GM19025 (cell line): ENCODE data around the gene ANKH.
"Not testable (repeated sequence)": the region's sequence is repeated elsewhere in the genome, so short reads cannot be mapped to it uniquely, and the experiment has no call there.

Experiments used
- ATAC-seq: cut with Tn5 transposase; IDR thresholded peaks from one replicate; pipeline ENCODE4 v1.9.1; 2021; ENCODE audit warnings: mild to moderate bottlenecking, low read depth, moderate library complexity; ENCODE audit not compliant: unreplicated experiment

ANKH gene

DNA sequence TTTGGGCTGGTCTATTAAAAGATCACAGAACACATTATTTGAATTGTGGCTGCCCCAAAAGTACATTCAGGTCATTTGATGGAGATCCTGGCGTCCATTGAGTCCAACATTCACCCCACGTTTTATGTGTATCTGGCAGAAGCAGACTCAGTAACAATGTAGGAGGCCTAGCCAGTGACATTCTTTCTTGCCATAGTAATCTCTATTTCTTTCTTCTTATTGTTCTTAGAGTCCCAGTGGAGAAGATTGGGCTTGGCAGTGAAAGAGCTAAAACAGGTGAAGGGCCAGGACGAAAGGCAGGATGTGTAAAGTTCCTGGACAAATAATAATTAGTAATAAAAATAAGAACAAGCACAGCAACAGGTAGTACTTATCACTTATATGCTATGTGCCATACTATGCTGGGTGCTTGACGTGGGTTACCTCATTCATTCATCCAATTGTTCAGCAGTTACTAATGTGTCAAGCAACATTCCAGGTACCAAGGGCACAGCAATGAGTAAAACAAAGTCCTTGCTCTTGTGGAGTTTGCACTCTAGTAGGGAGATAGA lies 12.6 kb upstream of the ANKH start:
- no peak for ATAC-seq

DNA sequence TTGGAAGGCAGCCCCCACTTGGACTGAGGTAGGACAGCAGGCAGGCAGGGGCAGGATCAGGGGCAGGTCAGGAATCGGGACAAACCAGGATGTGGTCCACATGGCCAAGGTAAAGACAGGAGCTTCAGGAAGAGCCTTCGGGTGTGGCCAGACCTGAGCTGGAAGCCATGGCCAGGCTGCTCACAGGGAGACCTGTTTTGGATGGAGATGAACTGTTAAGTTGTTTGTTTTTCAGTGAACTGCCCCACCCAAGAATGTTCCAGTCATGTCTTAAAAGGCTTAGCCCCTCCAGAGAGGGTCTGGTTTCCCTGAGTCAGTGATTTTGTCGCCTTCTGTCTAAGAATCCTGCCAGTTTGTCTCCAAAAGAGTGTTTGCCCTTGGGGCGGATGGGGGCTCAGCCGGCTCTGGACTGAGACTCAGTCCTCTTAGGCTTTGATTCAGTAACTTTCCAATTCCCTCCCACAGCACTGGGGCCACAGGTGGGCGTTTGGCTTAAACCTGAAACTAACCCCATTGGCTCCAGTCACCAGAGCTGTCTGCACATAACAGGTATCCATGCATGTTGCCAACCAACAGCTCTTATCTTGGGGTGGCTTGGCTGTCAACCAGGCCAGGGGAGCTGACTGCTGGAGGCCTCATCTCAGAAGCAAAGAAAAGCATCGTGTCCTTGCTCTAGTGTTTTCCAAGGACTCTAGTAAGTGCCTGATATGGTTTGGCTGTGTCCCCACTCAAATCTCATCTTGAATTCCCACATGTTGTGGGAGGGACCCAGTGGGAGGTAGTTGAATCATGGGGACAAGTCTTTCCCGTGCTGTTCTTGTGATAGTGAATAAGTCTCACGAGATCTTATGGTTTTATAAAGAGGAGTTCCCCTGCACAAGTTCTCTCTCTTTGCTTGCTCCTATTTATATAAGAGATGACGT lies 11.3 kb upstream of the ANKH start:
- ATAC-seq: no peak

DNA sequence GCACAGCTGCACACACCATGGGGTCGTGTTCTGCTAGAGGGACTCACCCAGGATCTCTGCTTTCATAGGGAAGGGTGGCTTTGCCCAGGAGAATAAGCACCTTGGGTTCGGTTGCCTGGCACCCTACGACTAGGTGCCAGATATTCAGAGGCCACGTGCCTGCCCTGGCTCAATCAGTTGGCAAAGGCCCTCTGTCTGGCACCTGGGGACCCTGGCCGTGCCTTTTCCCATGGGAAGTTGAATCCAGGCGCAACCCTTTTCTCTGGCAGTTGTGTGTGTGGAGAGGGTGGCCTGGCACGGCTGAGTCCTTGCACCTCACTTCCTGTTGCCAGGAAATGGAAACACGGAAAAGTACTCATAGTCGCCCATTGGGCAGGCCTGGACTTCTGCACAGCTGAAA lies 10.2 kb upstream of the ANKH start:
- no peak for ATAC-seq

DNA sequence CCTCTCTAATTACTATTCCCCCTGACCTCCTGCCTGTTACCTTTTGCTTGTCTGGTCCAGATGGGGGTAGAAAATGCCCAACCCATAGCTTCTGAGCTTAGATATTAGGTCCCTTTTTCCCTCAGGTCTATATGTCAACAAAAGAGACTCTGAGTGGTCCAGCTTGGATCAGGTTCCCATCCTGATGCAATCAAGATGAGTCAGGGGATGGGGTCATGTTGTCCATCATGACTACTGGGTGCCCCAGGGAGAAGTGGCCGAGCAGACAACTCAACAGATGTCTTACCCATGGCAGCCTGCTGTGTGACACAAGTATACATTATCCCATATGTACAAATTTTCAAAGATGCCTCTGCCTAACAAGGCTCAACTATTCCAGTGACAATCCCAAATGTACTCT lies 9.1 kb upstream of the ANKH start:
- ATAC-seq: no peak

DNA sequence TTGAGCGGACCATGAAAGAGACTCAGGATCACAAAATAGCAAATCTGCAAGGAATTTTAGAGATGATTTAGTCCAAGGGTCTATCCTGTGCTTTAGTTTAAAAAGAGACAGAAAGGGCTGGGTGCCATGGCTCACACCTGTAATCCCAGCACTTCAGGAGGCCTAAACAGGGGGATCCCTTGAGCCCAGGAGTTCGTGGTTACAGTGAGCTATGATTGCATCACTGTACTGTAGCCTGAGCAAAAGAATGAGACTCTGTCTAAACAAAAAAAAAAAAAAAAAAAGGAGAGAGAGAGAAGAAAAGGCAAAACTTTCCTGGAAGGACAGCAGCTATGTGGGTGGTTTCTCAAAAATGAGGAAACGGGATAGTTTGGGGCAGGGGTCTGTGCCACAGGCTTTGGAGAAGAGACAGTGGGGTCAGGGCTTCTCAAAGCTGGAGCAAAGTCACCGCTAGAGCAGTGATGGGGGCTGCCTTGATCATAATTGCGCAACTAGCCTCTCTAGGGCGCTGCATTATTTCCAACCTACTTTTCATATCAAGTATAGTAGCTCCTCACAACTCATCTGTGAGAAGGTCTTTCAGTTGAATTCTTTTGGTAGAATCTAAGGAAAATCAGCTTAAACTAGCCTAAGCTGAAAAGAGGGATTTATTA lies 8.5 kb upstream of the ANKH start:
- no peak for ATAC-seq

DNA sequence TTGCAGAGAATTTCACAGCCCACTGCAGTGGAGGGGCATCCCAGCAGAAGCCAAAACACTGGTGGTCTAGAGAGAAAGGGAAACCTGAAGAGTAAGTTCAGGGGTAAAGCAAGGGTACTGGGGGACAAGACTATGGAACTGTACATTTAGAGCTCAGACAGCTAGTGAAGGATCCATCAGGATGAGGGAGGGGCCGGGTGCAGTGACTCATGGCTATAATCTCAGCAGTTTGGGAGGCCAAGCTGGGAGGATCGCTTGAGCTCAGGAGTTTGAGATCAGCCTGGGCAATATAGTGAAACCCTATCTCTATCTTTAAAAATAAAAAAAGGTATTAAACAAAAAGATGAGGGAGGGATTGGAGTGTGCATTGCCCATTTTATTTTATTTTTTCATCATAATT lies 7.8 kb upstream of the ANKH start:
- no peak for ATAC-seq

DNA sequence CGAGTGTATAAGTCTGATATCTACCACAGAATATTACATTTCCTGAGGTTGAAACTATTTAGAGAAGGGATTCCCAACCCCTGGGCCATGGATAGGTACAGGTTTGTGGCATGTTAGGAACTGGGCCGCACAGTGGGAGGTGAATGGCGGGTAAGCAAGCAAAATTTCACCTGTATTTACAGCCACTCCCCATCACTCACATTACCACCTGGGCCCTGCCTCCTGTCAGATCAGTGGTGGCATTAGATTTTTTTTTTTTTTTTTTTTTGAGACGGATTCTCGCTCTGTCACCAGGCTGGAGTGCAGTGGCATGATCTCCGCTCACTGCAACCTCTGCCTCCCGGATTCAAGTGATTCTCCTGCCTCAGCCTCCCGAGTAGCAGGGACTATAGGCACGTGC lies 6.6 kb upstream of the ANKH start:
- not testable (repeated sequence) for ATAC-seq

DNA sequence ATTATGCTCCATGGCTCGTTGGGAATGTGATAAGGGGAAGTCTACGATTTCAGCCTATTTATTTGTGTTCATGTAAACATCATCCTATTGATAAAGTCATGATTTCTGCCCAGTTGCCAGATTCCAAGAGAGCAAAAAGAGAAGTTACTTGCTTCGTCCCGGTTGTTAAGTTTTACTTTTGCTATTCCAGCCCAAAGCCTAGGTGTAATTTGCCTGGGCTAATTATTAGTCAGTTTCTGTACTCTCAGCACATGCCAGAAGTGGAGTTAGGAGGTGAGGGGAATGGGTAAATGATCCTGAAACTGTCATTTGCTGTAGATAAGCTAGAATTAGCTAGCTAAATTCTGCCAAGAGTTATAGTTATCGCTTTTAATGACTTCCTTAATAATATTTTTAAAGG lies 4.5 kb upstream of the ANKH start:
- no peak for ATAC-seq

DNA sequence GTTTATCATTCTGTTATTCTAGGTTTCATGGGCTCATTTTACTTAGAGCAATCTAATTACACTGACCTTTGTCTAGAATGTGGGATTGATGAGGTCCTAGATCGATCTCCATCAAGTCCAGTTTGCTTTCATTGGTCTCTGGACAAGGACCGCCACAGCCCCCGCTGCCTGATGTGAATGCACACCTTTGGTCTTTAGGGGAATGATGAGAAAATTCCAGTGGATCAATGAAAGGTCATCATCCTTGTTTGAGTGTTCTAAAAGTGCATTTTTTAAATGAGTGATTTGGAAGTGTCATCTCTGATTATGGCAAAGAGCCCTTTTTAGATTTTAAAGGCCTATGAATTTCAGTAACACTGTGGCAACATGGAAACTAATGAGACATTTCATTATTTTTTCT lies 2.2 kb upstream of the ANKH start:
- no peak for ATAC-seq

DNA sequence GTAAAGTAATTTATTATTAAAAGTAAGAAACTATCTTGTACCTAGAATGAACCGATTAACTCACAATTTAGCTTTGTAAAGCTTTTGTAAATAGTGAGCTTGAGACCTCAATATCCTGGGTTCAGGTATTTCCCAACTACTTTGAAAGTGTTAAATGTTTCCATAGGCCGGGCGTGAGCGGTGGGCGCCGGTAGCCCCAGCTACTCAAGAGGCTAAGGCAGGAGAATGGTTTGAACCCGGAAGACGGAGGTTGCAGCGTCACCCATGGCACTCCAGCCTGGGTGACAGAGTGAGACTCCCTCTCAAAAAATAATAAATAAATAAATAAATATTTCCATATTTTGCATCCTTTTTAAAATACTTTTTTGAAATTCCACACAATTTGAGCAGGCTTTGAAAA lies 1.5 kb upstream of the ANKH start:
- no peak for ATAC-seq

DNA sequence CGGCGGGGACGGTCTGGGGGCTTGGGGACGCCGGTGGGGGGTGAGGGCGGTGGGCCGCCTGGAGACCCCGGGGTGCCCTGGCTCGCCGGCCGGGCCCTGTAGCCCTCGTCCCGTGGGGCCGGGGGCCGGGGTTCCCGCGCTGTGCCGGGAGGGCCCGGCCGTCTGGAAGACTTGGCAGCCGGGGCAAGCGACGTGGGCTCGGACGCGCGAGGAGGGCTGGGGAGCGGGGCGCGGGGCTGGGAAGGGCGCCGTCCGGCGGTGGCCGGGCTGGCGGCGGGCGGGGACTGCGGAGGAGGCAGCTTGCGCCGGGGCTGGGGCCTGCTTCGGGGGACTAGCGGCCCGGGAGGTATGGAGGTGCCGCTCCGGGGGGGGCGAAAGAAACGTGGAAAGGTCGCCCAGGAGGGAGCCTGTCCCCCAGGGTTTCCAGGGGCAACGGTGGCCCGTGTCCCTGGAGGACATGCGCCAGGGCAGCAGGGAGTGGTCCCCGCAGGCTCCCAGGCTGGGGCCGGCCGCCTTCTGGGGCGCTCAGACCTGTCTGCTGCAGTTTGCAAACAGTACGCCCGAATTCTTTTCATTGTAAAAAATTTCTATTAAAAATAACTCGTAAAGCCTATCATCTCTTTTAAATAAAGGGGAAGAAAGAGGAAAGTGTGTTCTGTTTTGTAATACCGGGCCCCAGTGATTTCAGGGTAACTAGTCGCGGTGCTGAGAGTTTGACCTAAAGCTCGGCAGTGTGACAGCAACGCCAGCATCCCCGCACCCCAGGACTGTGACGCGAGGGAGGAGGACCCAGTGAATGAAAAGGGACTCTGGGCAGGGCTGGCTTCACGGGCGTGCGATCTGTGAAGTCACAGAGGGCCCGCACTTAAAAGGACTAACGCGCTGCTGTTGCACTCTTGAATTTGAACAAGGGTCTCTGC lies 752 bp upstream of the ANKH start:
- peak; percentile 39 for ATAC-seq

DNA sequence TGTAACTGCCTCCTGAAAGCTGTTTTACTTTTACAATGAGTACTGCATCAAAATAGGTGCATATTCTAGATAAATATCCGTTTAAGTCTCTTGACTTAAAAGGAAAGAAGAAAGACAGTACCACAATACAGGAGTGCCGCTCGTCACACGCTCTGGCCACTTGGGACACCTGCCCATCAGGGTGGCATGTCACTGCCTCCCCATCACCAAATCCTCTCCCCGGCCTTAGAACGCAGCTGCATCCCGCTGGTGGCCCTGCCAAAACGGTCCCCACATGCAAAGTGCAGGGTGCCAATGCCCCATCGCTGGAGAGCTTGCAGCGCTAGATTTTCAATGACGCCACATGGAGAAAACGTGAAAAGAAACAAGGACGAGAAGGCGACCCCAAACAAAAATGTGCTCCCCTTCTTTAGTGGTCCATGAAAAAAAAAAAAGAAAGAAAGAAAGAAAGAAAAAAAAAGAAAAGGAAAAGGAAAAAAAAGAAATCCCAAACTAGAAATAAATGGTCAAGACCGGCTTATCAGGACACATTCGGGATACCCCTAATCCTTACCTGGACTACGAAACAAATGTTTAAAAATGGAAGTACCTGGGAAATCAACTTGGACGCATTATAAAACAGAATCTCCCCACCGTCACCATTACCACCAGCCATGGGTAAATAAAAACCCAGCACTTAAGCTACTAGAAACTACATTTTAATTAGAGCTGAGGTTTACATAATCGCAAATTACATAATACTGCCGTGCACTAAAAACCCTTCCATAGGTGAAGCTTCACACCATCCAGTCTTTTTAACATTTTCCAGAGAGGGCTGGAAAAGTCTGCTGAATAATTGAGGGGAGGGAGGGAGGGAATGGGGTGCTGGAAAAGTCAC lies 1.0 kb downstream of the ANKH start:
- ATAC-seq: no peak

DNA sequence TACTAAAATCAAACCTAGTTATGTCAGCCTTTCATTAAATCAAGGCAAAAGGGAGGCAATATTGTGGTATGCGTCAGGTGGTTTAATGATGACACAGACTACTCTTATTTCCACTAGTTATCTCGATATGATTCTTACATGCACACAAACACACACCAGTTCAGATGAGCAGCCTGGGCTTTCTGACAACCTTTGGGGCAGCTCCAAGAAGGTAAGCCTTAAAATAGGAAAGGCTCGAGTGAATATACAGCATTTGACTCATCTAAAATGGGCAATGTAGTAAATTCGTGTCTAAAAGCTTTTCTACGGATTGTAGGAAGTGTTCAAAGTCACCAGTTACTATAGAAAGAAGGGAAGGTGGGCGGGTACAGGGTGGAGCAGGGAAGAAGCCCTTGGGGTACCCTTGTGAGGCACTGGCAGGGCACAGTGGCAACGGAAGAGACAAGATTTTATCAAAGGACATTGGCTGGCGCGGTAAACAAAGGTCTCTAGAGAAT lies 1.9 kb downstream of the ANKH start:
- no peak for ATAC-seq

DNA sequence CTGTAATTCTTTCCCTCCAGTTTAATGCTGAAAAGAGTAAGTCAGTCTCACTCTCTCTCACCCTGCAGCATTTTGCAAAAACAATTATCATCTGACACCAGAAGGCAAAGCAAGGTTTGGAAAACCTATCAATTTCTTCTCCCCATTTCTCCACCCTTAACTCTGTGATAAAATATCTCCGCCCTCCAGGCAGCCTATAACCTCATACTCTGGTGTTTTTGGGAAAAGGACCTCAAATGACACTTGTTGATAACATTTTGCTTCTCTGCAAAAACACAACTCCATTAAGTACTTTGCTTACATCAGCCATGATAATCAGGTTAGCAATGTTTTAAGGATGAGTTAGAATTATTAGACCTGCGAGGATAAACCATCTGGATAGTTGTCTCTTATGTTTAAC lies 2.3 kb downstream of the ANKH start:
- ATAC-seq: no peak

DNA sequence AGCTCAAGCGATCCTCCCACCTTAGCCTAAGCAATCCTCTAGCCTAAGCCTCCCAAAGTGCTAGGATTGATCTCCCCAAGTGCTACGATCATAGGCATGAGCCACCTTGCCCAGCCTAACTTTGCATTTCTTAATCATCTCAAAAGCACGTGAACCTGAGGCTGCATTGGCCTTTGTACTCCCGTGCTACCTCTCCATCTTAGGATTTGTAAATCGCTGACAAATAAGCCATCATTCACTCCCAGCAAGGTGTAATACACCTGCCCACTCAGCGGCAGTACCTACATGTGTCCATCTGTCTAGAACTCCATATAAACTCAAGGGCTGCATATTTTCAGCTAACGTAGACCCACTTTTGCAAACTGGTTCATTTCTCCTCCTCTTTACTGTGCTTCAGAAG lies 2.8 kb downstream of the ANKH start:
- no peak for ATAC-seq

DNA sequence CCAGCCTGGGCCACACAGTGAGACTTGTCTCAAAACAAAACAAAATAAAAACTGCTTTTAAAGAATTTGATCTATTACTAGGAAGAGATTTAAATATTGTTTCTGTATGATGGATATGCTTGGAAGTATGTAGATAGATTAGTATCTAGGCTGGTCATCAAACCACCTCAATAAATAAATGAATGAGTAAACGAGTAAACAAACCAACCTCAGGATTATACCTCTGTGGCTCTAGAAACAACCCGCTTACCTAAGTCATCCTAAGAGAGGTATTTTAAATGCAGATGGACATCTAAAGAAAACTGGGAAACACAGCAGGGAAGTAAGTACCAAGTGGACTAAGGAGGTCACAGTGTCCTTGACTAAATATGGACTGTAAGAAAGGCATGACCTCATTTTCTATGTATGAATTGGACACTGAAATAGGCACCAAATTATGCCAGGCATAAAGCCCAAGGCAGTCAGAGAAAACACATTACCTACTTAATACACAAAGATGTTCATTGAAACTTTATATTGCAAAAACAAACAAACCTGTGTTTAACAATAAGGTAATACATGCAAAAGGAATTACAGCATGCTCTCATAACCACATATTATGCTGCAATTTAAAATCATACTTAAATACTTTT lies 7.3 kb downstream of the ANKH start:
- ATAC-seq: no peak

DNA sequence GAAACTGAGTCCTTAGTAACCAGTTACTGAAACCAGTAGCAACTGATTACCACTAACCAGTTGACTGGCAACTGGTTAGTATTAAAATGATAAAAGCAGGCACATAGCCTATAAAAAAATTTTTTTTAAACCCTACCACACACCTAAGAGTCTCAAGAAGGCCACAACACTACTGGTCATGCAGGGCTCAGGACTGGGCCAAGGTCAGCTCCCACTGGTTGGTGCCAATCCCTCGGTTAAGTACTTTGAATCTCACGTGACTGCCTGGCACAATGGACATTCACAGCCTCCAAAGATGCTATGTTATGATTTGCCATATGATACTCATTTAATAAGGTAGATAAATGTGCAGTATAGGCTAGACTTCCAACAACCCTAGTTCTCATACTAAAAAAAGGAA lies 8.5 kb downstream of the ANKH start:
- ATAC-seq: no peak

DNA sequence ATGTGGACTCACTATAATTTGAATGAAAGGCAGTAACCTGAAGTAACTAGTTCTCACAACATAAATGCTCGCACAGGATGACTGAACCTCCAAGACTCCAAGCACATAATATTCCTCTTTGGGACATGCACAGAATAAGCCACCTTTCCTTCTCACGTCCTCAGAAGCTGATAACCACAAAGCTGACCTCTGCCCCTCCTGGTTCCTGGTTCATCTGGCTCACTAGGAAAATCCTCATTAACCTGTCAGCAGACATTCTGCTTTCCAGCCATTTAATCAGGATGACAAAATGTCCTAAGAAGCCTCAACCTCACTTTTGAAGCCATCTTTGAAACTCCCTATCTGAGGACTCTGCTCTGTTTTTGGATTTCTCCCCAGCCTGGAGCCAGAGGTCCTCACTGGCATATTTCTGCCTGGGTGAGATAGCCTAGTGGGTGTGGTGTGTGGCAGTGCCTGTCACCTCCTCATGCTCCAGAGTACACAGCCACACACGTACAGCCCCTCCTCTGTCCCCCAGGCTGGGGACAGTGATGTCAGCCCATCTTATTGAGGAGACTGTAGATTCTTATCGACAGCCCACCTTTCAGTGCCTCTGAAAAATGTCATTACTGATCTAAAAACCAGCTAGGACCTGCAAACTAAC lies 10.3 kb downstream of the ANKH start:
- no peak for ATAC-seq

DNA sequence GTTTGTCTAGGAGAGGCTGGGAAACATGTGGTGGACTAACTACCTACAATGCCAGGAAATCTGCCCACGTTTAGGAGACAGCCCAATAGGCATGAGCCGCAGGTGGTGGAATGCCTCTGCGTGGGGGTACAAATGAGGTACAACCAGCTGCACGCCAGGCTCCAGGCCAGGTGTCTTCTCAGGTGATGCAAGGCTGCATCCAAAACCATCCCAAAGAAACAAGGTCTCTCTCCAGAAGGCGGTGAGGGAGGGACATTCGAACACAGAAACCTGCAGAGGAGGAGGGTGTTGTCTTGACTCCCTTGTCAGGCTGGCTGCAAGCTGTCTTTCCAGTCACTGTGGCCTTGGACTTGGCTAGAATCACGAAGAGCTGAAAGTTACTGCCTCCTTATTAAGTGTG lies 11.6 kb downstream of the ANKH start:
- no peak for ATAC-seq
